K562 treated with DMSO at 1 percent for 24 hours (cell line): Measurements from ENCODE around the gene ARID4A. TPM values are rescaled to one million over a fixed set of nuclear protein-coding genes. Genes with fewer than 3 reads are reported as not detected.

Experiments
- total RNA-seq: library from RNA; unstranded; fragments of 300-600 nt; gene quantifications from 2 replicates; pipeline ENCODE4 v1.2.3, GENCODE V29; 2022; ENCODE audit warnings: low read depth; ENCODE audit not compliant: insufficient read depth

The ARID4A gene, protein sequence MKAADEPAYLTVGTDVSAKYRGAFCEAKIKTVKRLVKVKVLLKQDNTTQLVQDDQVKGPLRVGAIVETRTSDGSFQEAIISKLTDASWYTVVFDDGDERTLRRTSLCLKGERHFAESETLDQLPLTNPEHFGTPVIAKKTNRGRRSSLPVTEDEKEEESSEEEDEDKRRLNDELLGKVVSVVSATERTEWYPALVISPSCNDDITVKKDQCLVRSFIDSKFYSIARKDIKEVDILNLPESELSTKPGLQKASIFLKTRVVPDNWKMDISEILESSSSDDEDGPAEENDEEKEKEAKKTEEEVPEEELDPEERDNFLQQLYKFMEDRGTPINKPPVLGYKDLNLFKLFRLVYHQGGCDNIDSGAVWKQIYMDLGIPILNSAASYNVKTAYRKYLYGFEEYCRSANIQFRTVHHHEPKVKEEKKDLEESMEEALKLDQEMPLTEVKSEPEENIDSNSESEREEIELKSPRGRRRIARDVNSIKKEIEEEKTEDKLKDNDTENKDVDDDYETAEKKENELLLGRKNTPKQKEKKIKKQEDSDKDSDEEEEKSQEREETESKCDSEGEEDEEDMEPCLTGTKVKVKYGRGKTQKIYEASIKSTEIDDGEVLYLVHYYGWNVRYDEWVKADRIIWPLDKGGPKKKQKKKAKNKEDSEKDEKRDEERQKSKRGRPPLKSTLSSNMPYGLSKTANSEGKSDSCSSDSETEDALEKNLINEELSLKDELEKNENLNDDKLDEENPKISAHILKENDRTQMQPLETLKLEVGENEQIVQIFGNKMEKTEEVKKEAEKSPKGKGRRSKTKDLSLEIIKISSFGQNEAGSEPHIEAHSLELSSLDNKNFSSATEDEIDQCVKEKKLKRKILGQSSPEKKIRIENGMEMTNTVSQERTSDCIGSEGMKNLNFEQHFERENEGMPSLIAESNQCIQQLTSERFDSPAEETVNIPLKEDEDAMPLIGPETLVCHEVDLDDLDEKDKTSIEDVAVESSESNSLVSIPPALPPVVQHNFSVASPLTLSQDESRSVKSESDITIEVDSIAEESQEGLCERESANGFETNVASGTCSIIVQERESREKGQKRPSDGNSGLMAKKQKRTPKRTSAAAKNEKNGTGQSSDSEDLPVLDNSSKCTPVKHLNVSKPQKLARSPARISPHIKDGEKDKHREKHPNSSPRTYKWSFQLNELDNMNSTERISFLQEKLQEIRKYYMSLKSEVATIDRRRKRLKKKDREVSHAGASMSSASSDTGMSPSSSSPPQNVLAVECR
- 5.3 and 6.0 TPM in 2 replicates for total RNA-seq

DNA sequence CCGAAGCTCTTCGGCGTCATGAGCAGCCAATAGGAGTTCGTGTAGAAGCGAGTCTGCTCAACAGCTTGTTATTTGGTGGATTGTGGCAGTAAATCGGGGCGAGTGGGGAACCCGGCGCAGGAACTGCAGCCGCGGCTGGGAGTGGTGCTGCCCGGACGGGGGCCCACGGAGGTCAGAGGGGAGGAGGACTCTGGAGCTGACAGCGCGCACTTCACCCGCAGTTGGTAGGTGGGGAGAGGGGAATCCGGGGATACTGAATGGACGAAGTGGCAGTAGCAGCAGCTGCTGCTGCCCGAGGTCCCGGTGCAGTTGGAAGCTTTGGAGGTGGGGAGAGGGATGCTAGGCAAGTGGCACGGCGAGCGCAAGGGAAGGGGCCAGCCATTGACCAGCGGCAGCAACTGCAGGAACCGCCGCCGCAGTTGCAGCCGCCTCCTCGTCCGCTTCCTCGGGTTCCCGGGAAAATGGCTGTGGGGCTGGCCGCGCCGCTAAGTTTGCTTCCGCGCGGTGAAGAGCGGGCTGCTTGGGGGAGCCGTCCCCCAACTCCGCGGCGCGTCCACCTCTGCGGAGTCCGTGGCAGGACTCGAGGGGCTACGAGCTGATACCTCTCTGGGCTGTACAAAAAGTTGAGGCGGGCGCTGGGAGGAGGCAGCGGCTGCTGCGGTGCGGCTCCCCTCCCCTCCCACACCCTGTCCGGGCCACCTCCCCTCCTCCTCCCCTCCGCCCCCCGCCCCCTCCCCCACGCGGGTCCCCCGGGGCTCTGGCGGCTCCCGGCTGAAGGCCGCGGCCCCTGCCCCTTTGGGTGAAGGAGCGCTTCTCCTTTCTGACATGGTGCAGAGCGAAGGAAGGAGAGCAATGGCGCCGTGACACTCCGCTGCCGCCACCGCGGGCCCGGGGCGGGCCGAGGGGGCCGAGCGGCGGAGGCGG is at the start of gene ARID4A:
ARID4A (plus strand) TSS at position 79 of the 924 bp plus-strand sequence. CDS start 1,300 bp downstream, outside the sequence.

DNA sequence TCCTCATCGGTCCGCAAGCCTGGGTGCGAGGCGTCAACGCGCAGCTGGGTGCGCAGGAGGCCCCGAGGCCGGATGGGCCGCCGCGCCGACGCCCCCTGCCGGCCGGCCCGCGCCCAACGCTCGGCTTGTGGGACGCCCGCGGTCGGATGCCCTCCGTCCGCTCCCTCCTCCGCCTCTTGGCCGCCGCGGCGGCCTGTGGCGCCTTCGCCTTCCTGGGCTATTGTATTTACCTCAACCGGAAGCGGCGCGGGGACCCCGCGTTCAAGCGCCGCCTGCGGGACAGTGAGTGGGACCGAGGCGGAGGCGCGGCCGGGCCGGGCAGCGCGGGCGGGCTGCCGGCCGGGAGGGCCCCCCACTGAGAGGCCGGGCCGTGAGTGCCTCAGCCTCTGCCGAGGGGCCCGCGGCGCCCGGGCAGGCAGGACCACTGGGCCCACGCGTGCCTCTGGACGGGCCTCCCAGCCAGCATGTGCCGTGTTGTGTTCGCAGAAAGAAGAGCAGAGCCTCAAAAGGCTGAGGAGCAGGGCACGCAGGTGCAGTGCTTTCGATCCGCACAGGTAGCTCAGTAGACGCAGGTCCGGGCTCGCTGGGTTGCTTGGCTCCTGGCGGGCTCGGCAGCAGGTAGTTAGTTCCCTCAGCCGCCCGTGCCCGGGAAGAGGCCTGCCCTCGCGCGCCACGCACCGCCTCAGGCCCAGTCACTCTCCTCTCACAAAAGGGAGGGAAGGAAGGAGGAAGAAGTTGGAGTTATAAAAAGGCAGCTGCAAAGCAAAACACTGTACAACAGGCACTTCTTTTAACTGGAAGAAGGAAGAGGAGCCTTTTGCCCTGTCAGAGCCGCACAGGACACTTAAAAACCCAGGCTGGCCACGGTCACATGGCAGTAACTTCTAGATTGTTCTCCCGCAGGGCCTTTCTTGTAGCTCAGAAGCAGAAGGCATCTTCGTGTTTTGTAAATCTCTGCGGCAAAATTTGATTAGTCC is 97.7 kb downstream of the ARID4A start, which contains the start of gene TOMM20L:
TOMM20L (plus strand) TSS at position 119 of the 977 bp plus-strand sequence; CDS start at position 147, 28 bp downstream.

Other genes starting within 250 kb of the ARID4A start
- gene ARMH4, start 146.3 kb upstream of the ARID4A start, total RNA-seq, result 0.16 and 0.58 TPM in 2 replicates
- gene ACTR10, start 98.4 kb upstream of the ARID4A start, total RNA-seq, result 14.6 and 25.2 TPM in 2 replicates
- gene PSMA3, start 53.7 kb upstream of the ARID4A start, total RNA-seq, result 138 and 139 TPM in 2 replicates
- not detected in 2 replicates for gene TOMM20L, start 97.4 kb downstream of the ARID4A start, total RNA-seq
- 23.5 and 34.3 TPM in 2 replicates for gene TIMM9, start 129.0 kb downstream of the ARID4A start, total RNA-seq
- gene KIAA0586, start 129.2 kb downstream of the ARID4A start, total RNA-seq, result 6.4 and 8.7 TPM in 2 replicates